NCI-H1930 (cell line): ENCODE results near the gene GSTA2.
"Not testable (repeated sequence)": the region's sequence is repeated elsewhere in the genome, so short reads cannot be mapped to it uniquely, and the experiment has no call there.

Source experiments
- DNase-seq, 2 experiments: peaks; one replicate each; lab custom pipeline; 2025; lab: John Stamatoyannopoulos, UW

GSTA2 gene

DNA sequence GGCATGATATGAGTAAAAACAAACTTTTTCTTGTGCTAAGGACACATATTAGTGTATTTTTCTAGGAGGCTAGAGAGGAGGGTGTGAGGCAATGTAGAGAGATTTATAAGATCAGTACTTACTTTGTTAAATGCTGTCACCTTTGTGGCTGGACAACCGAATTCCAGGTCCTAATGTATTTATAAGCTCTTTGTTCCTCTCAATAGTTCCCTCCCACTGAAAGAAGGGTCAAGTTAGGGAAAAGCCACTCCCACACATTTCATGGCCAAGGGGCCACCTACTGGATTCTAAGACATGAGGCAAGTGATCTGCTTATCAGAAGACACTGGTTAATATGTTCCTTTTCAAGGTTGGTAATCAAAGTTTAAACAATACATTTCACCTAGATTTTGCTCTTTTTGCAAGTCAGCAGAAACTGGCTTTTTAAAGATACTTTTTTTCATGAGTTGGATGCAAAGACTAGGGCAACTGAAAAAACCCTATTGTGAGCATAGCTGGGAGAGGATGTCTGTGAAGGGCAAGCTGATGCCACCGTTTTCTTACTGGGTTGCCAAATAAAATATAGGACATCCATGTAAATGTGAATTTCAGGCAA is at the start of gene GSTA2:
Gene GSTA2, minus strand, starts transcription at position 154 of the 595 bp plus-strand sequence. CDS start 5,528 bp downstream, outside the sequence.
- not testable (repeated sequence) for DNase-seq

DNA sequence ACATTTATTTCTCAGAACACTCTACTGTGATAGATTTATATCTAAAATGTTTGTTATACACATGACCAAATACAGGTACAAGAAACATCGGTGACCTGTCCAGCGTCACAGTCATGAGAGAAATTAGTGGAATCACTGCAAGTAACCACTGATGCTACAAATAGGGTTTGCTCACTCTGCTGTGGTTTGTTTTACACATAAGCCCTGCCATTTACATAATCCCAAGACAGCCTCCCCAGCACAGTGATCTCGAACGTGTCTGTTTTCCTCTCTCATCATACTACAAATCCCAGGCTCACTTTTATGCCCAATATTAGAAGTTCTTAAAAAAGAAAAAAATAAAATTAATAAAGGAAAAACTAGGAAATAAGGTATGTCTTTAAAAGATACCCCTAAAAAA is 46.5 kb upstream of the GSTA2 start:
- not testable (repeated sequence) for DNase-seq

DNA sequence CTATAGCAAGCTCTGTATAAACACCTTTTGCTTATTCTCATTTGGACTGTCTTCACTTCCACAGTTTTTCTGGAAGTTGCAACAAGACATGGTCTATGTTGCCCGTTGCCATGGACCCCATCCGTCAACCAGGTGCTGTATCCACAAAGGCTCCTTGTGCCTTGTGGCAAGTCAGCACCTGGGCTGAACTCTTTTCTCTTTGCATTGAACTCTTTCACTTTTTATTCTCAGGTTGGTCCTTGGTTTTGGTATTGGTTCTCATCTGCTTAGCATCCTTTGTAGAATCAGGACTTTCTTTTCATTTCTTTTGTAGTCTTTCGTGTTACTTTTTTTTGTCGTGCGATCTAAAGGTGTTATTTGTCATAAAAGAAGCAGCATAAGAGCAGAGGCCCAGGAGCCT is 45.4 kb upstream of the GSTA2 start:
- no peak for DNase-seq

DNA sequence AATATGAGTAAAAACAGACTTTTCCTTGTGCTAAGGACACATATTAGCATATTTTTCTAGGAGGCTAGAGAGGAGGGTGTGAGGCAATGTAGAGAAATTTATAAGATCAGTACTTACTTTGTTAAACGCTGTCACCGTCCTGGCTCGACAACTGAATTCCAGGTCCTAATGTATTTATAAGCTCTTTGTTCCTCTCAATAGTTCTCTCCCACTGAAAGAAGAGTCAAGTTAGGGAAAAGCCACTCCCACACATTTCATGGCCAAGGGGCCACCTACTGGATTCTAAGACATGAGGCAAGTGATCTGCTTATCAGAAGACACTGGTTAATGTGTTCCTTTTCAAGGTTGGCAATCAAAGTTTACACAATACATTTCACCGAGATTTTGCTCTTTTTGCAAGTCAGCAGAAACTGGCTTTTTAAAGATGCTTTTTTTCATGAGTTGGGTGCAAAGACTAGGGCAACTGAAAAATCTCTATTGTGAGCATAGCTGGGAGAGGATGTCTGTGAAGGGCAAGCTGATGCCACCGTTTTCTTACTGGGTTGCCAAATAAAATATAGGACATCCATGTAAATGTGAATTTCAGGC is 40.5 kb upstream of the GSTA2 start, which contains the start of gene GSTA1:
Gene GSTA1, minus strand, starts transcription at position 149 of the 588 bp plus-strand sequence. CDS start 4,549 bp downstream, outside the sequence.
- DNase-seq, result not testable (repeated sequence)

DNA sequence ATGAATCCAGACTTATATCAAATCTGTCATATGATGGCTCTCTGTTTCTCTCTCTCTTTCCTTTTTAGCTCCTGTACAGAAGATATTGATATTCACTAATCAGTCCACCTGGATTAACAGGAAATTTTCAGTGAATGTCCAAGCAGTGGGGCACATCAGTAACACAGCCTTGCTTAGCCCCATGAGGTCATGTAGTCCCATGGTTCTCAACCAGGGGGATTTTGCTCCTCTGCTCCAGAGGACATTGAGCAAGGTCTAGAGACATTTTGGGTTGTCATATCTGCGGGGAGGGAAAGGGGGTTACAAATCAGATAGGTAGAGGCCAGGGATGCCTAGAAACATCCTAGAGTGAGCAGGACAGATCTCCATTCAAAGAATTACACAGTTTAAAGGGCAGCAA is 39.5 kb upstream of the GSTA2 start:
- DNase-seq, result no peak

DNA sequence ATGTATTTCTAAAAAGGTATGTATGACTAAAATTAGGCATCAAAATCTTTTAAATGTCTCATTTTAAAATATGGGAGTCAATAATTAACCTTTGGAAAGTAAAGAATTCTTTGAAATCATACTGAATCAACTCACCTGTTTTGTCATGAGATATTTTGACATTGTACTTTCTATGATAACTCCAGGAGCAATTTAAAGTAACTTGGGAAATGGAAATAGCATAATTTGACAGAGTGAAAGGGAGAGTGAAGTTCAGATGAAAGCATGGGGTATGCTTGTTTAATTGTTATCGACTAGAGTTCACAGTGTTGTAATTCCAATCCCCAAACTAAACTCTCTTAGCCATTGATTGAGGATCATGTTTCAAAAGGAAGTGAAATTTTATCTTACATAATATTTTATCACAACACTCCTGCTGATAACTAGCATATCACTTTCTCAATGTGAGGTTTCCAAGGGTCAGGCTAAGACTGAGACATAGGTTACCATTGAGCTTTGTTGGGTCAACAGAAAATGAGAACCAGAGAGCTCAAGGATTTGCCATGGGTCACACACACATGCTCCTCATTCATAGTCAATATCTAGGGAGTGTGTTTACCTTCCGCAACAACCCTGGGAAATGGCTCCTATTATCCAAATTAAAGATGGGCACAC is 38.0 kb upstream of the GSTA2 start:
- DNase-seq, result no peak

DNA sequence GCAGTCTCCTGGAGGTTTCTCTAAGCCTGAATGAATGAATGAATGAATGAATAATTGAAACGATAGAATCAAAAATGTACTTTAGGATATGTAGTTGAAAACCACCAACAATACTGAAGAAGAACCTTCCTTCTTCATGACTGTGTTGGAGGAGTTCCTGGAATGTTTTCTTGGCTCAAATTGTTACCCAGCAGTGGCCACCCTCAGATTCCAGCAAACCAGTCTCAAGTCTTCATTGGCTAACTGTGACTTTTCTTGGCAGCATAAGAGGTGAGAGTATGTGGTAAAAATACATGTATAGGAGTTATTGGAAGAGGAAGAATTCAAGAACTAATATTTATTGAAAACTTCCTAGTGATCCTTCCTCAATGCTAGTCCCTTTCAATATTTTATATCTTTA is 36.0 kb upstream of the GSTA2 start:
- not testable (repeated sequence) for DNase-seq

DNA sequence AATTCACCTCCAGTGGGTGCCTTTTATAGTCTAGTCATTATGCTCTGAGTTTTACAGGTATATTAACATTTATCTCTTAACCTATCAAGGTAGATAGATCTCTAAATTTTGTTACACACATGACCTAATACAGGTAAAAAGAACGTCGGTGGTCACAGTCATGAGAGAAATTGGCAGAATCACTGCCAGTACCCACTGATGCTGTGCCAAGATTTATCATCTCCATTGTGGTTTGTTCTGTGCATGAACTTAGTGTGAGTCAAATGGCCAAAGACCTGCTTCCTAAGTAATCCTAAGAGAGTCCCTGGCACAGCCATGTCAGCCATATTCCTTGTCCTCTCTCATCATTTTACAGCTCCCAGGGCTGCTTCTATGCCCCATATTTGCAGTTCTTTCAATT is 31.1 kb upstream of the GSTA2 start:
- not testable (repeated sequence) for DNase-seq

DNA sequence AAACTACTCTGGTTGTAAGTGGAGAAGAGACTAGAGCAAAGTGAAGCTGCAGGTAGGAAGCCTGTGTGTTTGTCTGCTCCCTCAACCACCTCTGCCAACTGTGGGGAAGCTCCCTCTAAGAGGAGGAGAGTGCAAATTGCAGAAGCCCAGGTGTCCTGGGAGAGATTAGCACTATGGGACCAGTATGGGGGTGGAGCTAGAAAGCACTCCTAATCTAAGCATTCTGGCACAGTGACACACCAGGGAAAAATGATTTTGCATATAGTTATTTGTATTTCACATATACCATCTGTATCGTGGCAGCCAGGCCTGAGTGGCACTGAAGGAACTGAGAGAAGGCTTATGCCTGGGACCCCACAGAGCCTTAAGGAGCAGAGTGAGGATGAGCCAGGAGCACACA is 27.6 kb upstream of the GSTA2 start:
- no peak for DNase-seq

DNA sequence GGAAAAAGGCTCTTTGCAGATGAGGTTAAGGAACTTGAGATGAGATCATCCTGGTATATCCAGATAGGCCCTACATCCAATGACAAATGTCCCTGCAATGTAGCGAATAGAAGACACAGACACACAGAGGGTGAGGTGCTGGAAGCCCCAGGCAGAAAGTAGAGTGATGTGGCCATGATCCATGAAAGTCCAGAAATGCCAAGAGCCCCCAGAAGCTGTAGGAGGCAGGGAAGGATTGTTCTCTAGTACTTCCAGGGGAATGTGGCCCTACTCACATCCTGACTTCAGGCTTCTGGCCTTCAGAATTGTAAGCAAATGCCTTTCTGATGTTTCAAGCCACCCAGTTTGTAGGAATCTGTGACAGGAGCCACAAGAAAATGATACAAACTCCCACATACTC is 26.4 kb upstream of the GSTA2 start:
- DNase-seq, result not testable (repeated sequence)

DNA sequence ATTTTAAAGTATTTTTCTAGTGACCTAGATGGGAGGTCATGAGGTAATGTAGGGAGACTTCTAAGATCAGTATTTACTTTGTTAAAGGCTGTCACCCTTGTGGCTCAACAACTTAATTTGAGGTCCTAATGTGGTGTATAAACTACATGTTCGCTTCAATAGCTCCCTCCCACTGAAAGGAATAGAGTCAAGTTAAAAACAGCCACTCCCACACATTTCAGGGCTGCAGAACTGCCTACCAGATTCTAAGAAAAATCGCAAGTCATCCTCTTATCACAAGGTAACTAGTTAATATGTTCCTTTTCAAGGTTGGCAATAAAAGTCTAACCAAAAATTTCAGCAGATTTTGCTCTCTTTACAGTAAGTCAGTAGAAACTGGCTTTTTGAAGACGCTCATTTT is 25.2 kb upstream of the GSTA2 start:
- DNase-seq, result no peak

DNA sequence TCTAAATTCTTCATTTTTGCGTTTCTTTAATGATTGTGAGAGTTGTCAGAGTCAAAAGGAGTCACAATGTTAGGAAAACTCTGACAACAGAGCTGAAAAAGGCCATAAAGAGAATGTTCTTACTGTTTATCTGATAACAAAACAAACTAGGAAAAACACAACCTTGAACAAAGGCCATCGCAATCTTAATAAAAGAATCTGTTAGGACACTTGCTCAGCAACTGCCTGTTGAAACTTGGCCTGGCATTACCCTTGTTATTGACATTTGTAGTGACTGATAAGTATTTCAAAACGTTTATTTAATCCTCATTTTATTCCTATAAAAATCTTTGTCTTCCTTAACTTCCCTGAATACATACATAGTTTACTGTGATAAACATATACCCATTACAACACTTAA is 24.6 kb upstream of the GSTA2 start:
- no peak for DNase-seq

DNA sequence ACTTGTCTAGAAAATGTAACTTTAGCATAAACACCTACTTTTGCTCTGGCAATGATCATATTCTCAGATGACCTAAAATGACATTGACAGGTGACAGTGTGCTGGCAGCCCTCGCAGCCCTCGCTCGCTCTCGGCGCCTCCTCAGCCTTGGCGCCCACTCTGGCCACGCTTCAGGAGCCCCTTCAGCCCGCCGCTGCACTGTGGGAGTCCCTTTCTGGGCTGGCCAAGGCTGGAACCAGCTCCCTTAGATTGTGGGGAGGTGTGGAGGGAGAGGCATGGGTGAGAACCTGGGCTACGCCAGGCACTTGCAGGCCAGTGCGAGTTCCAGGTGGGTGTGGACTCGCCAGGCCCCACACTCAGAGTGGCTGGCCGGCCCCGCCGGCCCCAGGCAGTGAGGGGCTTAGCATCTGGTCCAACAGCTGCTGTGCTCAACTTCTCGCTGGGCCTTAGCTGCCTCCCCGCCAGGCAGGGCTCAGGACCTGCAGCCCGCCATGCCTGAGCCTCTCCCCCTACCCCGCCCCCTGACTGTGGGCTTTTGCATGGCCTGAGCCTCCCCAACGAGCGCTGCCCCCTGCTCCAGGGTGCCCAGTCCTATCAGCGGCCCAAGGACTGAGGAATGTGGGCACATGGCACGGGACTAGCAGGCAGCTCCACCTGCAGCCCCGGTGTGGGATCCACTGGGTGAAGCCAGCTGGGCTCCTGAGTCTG is 23.1 kb upstream of the GSTA2 start:
- no peak for DNase-seq

DNA sequence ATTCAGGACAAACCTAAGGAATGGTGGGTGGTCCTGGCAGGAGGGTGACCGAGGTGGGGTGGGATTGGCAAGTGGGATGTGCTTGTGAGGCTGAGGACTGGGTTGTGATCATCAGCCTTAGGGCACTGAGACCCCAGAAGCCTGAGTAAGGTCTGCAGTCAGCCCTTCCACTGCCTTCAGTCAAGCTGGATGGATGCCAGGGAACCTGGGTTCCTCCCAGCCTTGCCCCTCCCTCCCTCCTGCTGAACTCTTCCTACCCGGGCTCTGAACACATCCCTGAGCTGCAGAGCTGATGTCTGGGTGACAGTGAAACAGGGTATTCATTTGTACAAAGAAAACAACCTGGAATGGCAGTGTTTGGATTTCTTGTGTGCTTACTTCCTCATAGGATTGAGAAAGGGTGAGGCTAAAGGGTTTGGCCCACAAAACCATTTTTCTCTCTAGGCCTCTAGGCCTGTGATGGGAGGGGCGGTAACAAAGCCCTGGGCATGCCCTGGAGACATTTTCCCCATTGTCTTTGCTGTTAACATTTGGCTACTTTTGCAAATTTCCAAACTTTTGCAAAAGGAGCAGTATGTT is 19.5 kb upstream of the GSTA2 start:
- not testable (repeated sequence) for DNase-seq

DNA sequence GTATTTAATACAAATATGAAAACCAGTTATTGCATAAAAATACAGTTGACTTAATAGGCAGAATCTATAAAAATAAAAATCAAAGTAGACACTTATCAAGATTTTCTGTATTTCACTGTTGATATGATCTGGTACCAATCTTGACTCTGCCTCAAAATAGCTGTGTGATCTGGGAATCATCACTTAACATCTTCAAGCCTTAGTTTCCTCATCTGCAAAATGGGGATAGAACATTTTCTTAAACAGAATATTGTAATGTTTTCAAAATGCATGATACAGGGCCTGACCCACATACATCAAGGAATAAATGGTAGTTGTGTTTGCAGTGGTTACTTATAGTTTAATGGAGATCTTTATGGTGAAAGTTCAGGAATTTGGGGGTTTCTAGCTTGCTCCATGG is 18.9 kb upstream of the GSTA2 start:
- not testable (repeated sequence) for DNase-seq

DNA sequence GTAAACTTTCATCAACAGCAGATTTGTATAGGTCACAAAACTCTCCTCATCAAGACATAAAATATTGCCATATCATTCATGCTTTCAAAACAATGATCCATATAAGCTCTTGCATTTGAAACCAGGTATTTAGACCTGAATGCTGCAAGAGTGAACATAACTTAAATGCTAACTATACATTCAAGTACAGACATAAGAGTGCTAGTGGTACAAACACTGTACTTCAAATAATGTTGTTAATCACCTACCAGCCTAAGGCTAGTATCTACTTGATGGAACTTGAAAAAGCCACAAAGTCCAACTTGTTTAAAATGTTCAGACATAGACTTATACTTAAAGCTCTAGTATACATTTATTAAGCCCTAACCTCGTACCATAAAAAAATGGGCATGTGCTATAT is 16.0 kb upstream of the GSTA2 start:
- no peak for DNase-seq

DNA sequence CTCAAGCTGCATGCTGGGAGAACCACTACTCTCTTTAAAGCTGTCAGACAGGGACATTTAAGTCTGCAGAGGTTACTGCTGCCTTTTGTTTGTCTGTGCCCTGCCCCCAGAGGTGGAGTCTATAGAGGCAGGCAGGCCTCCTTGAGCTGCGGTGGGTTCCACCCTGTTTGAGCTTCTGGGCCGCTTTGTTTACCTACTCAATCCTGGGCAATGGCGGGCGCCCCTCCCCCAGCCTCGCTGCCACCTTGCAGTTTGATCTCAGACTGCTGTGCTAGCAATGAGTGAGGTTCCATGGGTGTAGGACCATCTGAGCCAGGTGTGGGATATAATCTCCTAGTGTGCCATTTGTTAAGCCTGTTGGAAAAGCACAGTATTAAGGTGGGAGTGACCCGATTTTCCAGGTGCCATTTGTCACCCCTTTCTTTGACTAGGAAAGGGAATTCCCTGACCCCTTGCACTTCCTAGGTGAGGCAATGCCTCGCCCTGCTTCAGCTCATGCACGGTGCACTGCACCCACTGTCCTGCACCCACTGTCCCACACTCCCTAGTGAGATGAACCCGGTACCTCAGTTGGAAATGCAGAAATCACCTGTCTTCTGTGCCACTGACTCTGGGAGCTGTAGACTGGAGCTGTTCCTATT is 13.6 kb upstream of the GSTA2 start:
- DNase-seq, result not testable (repeated sequence)

DNA sequence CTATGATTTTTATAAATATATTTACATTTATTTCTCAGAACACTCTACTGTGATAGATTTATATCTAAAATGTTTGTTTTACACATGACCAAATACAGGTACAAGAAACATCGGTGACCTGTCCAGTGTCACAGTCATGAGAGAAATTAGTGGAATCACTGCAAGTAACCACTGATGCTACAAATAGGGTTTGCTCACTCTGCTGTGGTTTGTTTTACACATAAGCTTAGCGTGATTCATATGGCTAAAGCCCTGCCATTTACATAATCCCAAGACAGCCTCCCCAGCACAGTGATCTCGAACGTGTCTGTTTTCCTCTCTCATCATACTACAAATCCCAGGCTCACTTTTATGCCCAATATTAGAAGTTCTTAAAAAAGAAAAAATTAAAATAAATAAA is 6.1 kb upstream of the GSTA2 start:
- DNase-seq, result not testable (repeated sequence)

DNA sequence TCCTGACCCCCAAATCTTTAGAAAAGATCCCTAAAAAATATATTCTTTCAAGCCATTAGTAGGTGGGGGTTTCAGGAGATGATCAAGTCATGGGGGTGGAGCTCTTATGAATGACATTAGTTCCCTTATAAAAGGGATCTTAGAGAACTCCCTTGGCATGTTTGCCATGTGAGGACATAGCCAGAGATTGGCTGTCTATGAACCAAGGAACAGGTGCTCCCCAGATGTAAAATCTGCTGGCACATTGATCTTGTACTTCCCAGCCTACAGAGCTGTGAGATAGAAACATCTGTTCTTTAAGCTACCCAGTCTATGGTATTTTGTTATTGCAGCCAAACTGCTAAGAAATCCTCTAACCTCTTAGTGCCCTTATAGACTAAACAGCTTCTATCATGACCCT is 4.4 kb upstream of the GSTA2 start:
- not testable (repeated sequence) for DNase-seq

DNA sequence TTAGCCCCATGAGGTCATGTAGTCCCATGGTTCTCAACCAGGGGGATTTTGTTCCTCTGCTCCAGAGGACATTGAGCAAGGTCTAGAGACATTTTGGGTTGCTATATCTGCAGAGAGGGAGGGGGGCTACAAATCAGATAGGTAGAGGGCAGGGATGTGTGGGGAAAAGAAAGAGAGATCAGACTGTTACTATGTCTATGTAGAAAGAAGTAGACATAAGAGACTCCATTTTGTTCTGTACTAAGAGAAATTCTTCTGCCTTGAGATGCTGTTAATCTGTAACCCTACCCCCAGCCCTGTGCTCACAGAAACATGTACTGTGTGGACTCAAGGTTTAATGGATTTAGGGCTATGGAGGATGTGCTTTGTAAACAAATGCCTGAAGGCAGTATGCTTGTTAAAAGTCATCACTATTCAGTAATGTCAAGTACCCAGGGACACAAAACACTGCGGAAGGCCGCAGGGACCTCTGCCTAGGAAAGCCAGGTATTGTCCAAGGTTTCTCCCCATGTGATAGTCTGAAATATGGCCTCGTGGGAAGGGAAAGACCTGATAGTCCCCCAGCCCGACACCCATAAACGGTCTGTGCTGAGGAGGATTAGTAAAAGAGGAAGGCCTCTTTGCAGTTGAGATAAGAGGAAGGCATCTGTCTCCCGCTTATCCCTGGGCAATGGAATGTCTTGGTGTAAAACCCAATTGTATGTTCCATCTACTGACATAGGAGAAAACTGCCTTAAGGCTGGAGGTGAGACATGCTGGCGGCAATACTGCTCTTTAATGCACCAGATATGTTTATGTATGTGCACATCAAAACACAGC is 1.4 kb downstream of the GSTA2 start:
- DNase-seq, result not testable (repeated sequence)
